ENCODE measurements around the gene ELK1. TPM values are rescaled to one million over a fixed set of nuclear protein-coding genes. Genes with fewer than 3 reads are reported as not detected.

ELK1 gene
- total and polyA plus RNA-seq, 2 of the 8 experiments (the other 6 are each of a cell fraction or from before 2014, with no cell fraction given) = 31.9 to 42.2 TPM

DNA sequence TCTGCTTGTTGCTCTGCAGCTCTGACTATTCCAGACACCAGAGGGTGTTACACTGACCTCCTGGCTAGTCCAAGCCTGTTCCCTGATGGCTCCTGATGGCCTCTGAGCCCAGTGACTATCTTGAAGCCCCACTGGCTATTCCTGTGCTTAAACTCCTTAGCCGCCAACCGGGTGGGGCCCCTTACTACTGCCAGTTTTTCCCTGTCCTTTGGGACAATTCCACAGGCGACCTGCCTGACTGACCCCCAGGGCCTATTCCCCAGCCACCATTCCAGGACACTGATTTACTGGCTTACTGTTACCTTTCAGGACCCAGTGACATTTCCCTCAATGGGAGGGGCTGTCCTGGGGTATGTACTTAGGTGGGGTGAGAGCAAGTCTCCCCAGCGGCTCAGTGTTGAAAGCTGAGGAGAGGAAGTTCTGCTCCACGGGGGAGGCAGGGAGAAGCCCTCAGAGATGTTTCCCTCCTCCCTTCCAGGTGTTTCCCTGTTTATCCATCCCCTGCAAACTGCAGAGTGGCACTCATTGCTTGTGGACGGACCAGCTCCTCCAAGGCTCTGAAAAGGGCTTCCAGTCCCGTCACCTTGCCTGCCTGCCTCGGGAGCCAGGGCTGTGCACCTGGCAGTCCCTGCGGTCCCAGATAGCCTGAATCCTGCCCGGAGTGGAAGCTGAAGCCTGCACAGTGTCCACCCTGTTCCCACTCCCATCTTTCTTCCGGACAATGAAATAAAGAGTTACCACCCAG, 64.1 kb downstream of the ELK1 start (continued):
- TF ChIP-seq RAD21 (IDR thresholded peaks at IDR 0.05 in 1 of 2, conservative IDR thresholded peaks at IDR 0.05 in 1 of 2; ENCODE audit: low read depth in 2 of 2, low read length in 2 of 2) = no peak

Small RNAs within 50 kb of the gene (microRNA-seq; reads per million reads assigned to microRNA genes)
- 0 reads per million in 2 experiments for gene MIR4769 (ENCODE audit: borderline microRNAs expressed in 2 of 2, borderline number of aligned reads in 2 of 2, borderline replicate concordance in 1 of 2)

Small RNAs within 50 kb of the gene (small RNA-seq; reads per million reads assigned to genes)
- gene MIR4769 (ENCODE audit: insufficient read depth) = not detected

Other genes with a start within 250 kb of the ELK1 start
- 4.5 and 5.3 TPM in 2 replicates for gene ZNF41, start 167.3 kb downstream of the ELK1 start, total RNA-seq (2021; fragmentation: NEBNext Ultra II Directional; extraction: Animal tissue kit (Norgen Biotek cat#: 25700))
- gene ZNF41, start 167.3 kb downstream of the ELK1 start, polyA plus RNA-seq (2011; rRNA removed) = 1.2 and 1.8 TPM in 2 replicates
- 45.2 and 48.3 TPM in 2 replicates for gene ARAF, start 89.4 kb downstream of the ELK1 start, total RNA-seq (2021; fragmentation: NEBNext Ultra II Directional; extraction: Animal tissue kit (Norgen Biotek cat#: 25700))
- 39.0 and 56.8 TPM in 2 replicates for gene ARAF, start 89.4 kb downstream of the ELK1 start, polyA plus RNA-seq (2011; rRNA removed)
- gene TIMP1, start 68.1 kb downstream of the ELK1 start, total RNA-seq (2021; fragmentation: NEBNext Ultra II Directional; extraction: Animal tissue kit (Norgen Biotek cat#: 25700)) = 58.6 and 62.5 TPM in 2 replicates
- gene TIMP1, start 68.1 kb downstream of the ELK1 start, polyA plus RNA-seq (2011; rRNA removed) = 142 and 150 TPM in 2 replicates
- gene SYN1, start 30.7 kb downstream of the ELK1 start, total RNA-seq (2021; fragmentation: NEBNext Ultra II Directional; extraction: Animal tissue kit (Norgen Biotek cat#: 25700)) = 12.9 and 14.1 TPM in 2 replicates
- gene SYN1, start 30.7 kb downstream of the ELK1 start, polyA plus RNA-seq (2011; rRNA removed) = 2.1 and 3.2 TPM in 2 replicates
- 2.2 and 2.4 TPM in 2 replicates for gene CFP, start 20.6 kb downstream of the ELK1 start, total RNA-seq (2021; fragmentation: NEBNext Ultra II Directional; extraction: Animal tissue kit (Norgen Biotek cat#: 25700))
- gene CFP, start 20.6 kb downstream of the ELK1 start, polyA plus RNA-seq (2011; rRNA removed) = 0.76 and 1.4 TPM in 2 replicates
- 68.5 and 69.4 TPM in 2 replicates for gene UXT, start 8.6 kb upstream of the ELK1 start, total RNA-seq (2021; fragmentation: NEBNext Ultra II Directional; extraction: Animal tissue kit (Norgen Biotek cat#: 25700))
- gene UXT, start 8.6 kb upstream of the ELK1 start, polyA plus RNA-seq (2011; rRNA removed) = 95.0 and 116 TPM in 2 replicates
- 10.0 and 12.8 TPM in 2 replicates for gene ZNF81, start 186.3 kb upstream of the ELK1 start, total RNA-seq (2021; fragmentation: NEBNext Ultra II Directional; extraction: Animal tissue kit (Norgen Biotek cat#: 25700))
- 3.4 and 4.6 TPM in 2 replicates for gene ZNF81, start 186.3 kb upstream of the ELK1 start, polyA plus RNA-seq (2011; rRNA removed)

All from H1 (cell line).